Activated naive CD8-positive, alpha-beta T cell treated with anti-CD3 and anti-CD28 coated beads, Interleukin-2, amount 50 U/mL, for 16 hours (primary cell): ENCODE measurements around the gene OR10V1.

ENCODE experiments used
- DNase-seq: peaks from one replicate; pipeline ENCODE4 v3.0.0-alpha.2; 2020; ENCODE audit warnings: low read depth, low spot score

The OR10V1 gene, protein sequence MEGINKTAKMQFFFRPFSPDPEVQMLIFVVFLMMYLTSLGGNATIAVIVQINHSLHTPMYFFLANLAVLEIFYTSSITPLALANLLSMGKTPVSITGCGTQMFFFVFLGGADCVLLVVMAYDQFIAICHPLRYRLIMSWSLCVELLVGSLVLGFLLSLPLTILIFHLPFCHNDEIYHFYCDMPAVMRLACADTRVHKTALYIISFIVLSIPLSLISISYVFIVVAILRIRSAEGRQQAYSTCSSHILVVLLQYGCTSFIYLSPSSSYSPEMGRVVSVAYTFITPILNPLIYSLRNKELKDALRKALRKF

DNA sequence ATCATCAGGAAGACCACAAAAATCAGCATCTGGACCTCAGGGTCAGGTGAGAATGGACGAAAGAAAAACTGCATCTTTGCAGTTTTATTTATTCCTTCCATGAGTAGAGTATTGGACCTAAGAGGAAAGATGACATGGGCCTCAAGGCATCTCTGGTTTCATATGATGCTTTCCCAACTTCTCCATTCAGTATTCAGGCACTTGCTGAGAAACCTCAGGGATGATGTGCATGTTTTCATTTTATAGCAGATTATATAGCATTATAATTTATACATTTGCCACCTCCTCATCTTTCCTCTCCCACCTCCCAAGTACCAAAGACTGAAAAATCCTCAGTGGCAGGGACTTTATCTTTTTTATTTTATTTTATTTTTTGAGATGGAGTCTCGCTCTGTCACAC is at the start of gene OR10V1:
Gene OR10V1 (minus strand): TSS at position 101 of the 400 bp plus-strand sequence. CDS start 0 bp downstream, at position 101.
- DNase-seq = no peak

DNA sequence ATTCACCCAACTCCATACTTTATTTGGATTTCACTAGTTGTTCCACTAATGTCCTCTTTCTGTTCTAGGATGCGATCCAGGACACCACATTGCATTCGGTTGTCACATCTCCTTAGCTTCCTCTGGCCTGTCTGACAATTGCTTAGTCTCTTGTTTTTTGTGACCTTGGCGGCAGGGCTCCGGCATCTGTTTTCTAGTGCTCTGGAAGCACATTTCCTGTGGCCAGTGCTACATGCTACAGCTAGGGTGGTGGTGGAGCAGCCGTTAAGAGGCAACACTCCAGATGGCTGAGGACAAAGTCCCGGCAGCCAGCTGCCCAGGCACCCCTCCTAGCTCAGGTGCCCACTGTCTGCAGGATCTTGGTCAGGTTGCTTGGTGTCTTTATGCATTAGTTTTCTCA is 48.3 kb upstream of the OR10V1 start:
- no peak for DNase-seq

- no peak for DNase-seq
Measured at GRCh38 chr11:59760771-59761170, 47.1 kb upstream of the OR10V1 start.

- DNase-seq = no peak
Measured at GRCh38 chr11:59759900-59760299, 46.3 kb upstream of the OR10V1 start.

- DNase-seq = no peak
Measured at GRCh38 chr11:59758401-59759037, 44.9 kb upstream of the OR10V1 start.

DNA sequence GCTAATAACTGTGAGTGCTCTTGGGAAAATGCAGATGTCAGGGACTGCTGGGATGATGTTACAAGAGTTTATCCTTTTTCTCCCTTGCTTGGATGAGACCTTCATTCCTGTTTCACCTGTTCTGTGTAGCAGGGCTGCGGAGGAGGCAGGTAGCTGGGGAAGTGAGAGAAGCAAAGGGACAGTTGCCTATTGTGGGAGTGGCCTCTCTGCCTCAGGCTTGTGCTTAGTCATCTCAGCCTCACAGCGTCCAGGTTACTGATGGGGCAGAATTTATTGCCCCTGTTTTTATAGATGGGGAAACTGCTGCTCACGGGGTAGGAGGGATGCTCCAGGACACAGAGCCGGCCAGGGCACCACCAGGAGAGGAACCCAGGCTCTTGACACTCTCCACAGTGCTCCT is 43.2 kb upstream of the OR10V1 start:
- DNase-seq = no peak

DNA sequence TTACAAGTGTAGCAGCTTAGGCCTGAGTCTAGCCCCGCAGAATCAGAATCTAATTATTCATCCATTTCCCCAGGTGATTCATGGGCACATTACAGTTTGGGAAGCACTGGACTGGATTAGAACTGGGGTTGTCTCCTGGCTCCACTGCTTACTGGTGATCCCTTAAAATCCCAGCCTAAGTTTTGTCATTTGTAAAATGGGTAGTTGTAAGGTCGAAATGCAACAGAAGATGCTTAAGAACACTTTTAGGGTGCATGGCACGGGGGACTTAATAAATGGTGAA is 42.9 kb upstream of the OR10V1 start:
- no peak for DNase-seq

GRCh38 chr11:59755701-59756557 is 42.3 kb upstream of the OR10V1 start:
- DNase-seq = no peak

DNA sequence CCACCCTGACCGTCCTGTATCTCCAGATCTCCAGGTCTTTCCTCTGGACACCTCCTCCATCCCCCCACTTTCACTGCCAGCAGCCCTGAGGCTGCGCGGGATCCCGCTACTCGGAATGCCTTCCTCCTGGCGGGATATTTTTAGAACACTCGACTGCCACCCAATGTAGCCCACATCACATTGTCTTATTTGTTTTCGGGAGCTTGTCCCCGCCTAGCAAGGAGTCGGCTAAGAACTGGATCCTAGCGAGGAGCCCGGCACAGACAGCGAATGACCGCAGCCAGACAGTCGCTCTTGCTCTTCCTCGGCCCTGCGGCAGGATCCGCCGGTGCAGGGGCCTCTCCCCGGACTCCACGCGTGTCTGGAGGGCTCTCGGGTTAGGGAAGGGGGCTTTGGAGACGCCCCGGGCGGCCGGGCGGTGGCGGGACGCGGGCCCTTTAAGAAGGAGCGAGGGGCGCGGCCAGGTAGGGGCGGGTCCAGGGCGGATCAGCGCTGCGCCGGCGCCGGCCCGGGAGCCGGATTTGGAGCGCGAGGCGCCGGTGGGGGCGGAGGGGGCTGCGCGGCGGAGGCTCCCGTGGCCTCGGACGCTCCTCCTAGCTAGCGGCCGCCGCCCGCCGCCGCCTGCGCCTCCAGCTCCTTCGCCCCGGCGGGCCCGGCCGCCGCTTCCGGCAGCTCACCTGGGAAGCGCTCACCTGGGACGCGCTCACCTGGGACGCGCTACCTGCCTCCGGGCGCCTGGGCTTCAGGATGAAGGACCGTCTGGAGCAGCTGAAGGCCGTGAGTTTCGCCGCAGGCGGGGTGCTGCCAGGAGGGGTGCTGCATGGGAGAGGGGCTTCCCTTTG is 41.4 kb upstream of the OR10V1 start, which contains the start of gene STX3:
Gene STX3 (plus strand): TSS at position 518 of the 842 bp plus-strand sequence. CDS start 230 bp downstream, at position 748.
- DNase-seq = peak; percentile 40

GRCh38 chr11:59754494-59754858 is 40.8 kb upstream of the OR10V1 start:
- DNase-seq = no peak

GRCh38 chr11:59753650-59754493 is 40.2 kb upstream of the OR10V1 start:
- peak; percentile 65 for DNase-seq

DNA sequence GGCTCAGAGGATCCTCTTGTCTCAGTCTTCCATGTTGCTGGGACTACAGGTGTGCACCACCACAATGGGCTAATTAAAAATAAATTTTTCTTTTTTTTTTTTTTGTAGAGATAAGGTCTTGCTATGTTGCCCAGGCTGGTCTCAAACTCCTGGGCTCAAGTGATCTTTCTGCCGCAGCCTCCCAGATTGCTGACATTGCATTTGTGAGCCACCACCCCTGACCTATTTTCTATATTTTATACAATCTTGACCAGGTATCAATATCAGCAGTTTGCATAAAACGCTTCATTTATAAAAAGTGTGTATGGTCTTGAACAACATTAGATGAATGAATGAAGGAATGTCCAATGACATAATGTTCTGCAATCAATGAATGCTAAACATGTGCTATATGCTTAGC is 32.5 kb upstream of the OR10V1 start:
- no peak for DNase-seq

GRCh38 chr11:59730896-59731565 is 17.4 kb upstream of the OR10V1 start:
- DNase-seq = no peak

GRCh38 chr11:59729834-59730233 is 16.2 kb upstream of the OR10V1 start:
- DNase-seq = no peak

DNA sequence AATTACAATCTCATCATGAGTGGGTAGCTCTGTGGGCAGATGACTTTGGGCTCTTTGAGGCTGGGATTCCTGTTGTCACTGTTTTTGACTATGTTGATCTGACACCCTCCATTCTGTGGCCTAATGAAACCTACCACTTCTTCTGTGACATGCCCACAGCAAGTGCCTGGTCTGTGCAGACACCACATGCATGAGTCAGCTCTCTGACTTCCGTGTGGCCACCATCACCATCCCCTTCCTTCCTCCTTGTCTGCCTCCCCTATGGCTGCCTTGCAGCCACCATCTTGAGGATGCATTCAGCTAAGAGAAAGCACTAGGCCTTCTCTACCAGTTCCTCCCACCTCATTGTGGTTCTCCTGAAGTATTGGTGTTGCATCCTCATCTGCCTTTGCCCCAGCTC is 15.3 kb upstream of the OR10V1 start:
- no peak for DNase-seq

- no peak for DNase-seq
Measured at GRCh38 chr11:59728154-59728553, 14.5 kb upstream of the OR10V1 start.

DNA sequence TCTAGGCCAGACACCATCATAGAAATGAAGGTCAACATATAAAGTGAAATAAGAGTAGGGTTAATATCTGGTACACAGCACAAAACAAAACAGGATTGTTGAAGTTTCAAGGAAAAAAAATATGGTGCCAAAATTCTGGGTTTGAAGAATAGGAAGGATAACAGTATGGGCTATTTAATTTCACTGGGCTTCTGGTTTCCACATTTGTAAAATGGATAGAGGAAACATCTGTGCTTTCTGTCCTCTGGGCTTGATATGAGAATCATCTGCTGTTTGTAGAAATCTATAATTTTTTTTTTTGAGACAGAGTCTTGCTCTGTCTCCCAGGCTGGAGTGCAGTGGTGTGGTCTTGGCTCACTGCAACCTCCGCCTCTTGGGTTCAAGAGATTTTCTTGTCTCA is 13.8 kb upstream of the OR10V1 start:
- no peak for DNase-seq

GRCh38 chr11:59724066-59724465 is 10.4 kb upstream of the OR10V1 start:
- no peak for DNase-seq

DNA sequence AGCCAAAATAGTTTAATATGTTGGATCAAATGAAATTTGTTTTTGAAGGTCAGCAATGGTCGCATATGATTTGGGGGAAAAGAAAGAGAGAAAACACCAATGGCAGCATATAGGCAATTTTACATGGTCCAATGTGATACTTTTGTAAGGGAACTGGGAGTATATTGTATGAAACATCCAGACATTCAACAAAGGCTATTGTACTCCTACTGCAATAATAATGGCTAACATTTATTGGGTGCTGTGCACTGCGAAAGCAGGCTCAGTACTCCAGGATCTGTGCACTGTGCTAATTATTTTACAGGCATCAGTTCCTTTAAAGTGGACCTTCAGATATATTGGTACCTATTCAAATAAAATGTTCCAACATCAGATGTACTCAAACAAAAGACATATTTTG is 5.9 kb upstream of the OR10V1 start:
- DNase-seq = no peak

DNA sequence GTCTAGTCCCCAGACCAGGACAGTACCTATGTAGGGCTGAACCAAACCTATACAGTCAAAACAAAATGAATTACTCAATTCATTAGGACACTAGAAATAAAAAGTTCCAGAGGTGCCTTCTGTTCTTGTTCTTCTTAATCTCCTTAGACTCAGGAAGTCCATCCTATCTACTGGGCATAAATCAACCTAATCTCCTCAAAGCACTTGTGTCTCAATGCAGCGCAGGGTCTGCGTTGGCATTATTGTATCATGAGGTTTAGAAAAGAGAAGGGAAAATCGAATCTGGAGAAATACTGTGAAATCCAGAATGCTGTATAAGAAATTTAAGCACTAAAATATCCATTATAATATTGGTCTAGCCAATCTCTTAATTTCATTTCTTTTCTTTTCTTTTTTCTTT is 2.4 kb upstream of the OR10V1 start:
- no peak for DNase-seq
